Activated CD8-positive, alpha-beta memory T cell treated with anti-CD3 and anti-CD28 coated beads for 24 hours (primary cell): ENCODE results near the gene CCSER1.
"Not testable (repeated sequence)": the region's sequence is repeated elsewhere in the genome, so short reads cannot be mapped to it uniquely, and the experiment has no call there.

ENCODE experiments used
- DNase-seq: peaks from one replicate; pipeline ENCODE4 v3.0.0-alpha.2; 2020

CCSER1 gene

GRCh38 chr4:90306810-90307209, 179.6 kb downstream of the CCSER1 start:
- no peak for DNase-seq

- DNase-seq, result not testable (repeated sequence)
Measured at GRCh38 chr4:90317140-90317539, 189.9 kb downstream of the CCSER1 start.

DNA sequence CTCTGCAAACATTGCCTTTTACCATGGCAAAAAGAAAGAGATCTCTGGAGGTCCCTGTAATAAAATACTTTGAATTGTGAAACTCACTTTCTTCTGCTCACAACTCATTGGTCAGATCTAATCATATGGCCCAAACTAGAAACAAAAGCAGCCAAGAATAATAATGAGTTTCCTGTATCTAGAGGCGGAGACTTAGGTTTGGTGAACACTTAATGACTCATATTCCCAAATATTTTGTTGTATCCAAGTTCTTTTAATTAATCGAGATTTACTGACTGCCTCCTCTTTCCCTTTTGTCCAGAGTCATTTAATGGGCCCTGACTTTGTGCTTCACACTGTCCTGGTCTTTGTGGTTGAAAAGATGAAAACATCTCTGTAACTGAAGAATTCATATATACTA, 190.6 kb downstream of the CCSER1 start:
- DNase-seq, result no peak

DNA sequence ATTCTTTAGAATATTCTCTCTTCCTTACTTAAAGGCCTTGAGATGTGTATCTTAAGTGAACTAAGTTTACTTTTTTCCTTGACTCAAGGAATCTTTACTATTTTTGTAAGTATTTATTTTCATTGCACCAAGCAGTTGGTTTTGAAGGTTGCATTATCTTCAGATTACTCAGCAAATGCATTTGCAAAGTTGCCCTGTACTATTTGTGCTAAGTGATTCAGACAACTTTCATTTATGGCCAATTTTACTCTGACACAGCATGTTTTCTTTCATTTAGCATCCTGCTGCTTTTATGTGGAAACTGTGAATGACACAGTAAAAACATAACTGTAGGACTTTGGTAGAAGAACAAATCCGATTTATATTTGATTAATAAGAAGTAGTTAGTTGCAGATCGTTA, 191.0 kb downstream of the CCSER1 start:
- DNase-seq, result no peak

- DNase-seq, result no peak
Measured at GRCh38 chr4:90328558-90328957, 201.4 kb downstream of the CCSER1 start.

DNA sequence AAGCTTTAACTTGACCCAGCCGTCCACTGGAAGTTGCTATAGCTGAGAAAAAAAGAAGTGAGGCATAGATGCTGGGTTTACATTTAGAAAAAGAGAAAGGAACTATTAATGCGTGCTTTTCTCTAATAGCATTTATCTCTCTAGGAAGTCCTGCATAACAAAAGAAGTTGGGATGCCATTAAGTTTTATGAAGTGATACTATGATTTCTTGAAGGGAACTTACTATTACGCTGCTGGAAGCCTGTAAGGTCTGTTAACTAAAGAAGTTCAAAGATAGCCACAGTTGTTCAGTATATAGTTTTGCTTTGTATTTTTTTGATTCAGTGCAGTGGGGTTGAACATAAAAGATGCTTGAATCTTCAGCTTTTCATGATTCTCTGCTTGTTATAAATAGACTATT, 203.4 kb downstream of the CCSER1 start:
- DNase-seq, result no peak

DNA sequence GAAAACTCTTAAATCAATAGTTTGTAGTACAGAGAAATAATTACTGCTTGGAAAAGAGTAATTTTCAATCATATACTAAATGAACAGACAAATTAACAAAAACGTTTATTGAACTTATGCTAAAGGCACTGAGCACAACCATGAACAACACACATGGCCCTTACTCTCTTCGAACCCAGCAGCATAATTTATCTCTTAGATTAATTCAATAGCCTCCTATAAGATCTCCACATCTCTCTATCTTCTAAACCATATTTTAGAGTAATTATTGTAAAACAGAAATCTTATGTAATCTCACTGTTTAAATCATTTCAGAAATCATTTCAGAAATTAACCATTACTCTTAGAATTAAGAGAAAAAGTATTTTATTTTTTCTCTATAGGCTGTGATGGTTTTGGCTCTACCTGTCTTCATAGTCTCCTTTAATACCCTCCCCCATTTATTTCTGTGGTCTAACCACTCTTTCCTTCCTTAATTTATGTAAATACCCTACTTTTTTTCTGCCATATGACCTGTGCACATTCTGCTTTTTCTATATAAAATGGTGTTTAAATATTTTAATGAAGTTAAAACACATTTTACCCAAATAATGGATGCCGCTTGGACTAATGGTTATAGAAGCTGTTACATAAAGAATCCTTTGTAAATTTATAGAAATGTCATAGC, 218.5 kb downstream of the CCSER1 start:
- no peak for DNase-seq

DNA sequence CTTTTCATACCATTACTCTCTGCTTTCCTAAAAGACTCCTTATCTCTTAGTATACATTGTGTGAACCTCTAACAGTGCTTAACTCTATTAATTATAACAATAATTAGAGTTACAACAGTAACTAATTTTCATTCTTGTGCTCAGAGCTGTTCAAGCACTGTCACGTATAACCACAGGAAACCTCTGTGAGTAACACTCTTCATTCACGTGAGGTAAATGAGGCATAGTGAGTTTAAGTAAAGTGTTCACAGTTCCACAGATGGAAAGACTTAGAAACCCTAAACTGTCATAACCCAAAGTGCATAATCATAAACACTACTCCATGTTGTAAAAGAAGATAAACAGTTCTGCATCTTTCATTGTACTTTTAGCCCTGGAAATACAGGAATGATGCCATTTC, 222.4 kb downstream of the CCSER1 start:
- DNase-seq, result no peak

GRCh38 chr4:90357117-90357710, 230.0 kb downstream of the CCSER1 start:
- no peak for DNase-seq

DNA sequence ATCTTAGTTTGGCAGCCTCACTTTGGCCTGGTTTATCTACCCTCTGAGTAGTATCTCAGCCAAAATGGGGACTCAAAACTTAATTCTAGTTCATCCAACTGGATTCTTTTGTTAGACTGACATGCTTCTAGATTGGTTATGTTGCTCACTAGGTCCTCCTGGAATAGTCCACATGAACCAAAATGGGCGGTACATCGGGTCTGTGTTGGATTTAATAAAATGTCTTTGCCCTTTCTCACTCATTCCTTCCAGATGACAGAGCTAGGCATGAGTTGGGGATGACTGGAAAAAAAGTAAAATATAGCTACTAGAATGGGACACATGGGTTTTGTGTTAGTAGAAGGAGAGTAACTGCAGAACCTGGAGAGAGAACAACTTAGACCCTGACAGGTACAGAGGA, 247.9 kb downstream of the CCSER1 start:
- no peak for DNase-seq

DNA sequence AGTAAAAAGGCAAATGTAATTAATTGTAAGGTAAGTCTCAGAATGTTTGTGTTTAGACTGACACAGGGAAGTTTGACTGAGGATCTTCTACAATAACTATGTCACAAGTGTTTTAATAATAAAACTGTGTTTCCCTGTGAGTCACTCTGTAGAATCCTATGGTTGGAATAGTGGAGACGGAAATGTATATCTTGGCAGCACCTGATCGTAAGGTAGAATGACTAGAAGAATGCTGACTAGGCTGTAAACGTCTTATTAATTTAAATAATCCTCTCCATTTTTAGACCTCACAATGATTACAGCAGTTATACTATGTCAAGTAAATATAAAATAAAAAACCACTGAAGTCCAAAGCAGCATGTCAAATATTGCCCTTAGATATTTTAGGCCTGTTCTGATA, 266.0 kb downstream of the CCSER1 start:
- DNase-seq, result no peak

DNA sequence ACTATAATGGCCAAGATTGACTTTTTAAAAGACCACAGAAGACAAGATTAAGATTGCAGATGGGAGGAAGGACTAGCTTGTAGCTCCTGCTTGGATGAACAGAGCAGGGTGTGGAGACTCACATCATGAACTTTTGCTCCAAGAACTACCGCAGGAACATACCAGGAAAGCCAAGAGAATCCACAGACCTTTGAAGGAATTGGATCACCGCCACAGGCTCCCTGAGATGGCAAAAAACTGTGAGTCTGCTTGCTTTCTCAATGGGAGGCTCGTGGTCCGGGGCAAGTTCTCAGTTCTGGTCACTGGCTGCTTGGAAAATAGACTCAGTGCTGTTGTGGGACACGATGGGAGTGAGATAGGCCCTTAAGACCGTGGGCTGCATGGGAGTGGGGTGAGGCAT, 276.6 kb downstream of the CCSER1 start:
- no peak for DNase-seq

- not testable (repeated sequence) for DNase-seq
Measured at GRCh38 chr4:90407897-90408296, 280.7 kb downstream of the CCSER1 start.

DNA sequence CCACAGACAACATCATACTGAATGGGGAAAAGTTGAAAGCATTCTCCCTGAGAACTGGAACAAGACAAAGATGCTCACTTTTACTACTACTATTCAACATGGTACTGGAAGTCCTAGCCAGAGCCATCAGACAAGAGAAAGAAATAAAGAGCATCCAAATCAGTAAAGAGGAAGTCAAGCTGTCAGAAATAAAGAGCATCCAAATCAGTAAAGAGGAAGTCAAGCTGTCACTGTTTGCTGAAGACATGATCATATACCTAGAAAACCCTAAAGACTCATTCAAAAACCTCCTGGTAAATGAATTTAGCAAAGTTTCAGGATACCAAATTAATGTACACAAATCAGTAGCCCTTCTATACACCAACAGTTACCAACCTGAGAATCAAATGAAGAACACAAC, 285.6 kb downstream of the CCSER1 start:
- DNase-seq, result not testable (repeated sequence)

DNA sequence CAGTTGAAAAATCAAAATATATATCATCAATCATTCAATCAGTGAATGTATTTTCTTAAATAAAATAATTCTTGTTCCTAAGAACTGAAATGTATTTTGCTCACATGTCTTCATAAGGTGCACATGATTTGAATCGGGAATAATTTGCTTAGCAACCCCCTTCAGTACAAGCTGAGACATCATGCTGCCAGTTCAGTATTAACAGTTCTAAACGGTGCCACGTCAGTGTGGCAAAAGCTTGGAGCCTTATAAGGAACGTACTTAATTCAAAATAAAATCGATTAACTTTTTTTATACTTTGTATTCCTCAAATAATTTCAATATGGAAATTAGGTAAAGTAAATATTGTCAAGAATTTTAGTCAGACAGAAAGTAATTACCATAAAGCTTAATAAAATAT, 287.9 kb downstream of the CCSER1 start:
- no peak for DNase-seq

GRCh38 chr4:90419124-90419711, 292.0 kb downstream of the CCSER1 start:
- no peak for DNase-seq

- no peak for DNase-seq
Measured at GRCh38 chr4:90421161-90421560, 294.0 kb downstream of the CCSER1 start.

DNA sequence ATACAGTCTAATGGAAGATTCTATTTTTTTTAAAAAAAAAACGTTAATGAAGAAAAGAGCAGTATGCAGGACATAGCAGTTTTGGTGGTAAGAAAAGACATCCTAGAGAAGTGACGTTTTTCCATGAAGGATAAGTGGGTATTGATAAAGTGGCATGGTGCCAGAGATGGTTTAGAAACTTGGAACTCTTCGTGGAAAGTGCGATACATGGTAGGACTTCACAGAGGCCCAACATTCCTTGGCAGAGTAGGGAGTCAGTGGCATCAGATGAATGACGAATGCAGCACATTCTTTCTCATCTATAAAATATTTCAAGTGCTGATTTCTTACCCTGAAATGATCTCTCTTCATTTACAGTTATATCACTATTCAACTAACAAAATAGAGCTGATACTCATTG, 298.7 kb downstream of the CCSER1 start:
- no peak for DNase-seq

DNA sequence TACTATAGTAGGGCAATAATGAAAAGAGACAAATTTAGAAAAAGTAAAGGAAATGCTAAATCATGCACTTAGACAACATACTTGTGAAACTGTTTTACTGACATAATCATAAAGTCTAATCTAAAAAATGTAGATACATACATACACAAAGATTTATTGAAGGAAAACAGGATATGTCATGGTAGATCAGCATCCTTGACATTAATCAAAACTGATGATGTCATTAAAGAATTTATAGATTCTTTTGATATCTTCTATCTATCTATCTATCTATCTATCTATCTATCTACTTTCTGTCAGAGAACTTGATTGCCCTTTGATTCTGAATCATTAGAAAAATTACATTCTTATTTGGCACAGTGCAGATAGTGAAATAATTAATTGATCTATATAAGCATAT, 311.3 kb downstream of the CCSER1 start:
- DNase-seq, result no peak

DNA sequence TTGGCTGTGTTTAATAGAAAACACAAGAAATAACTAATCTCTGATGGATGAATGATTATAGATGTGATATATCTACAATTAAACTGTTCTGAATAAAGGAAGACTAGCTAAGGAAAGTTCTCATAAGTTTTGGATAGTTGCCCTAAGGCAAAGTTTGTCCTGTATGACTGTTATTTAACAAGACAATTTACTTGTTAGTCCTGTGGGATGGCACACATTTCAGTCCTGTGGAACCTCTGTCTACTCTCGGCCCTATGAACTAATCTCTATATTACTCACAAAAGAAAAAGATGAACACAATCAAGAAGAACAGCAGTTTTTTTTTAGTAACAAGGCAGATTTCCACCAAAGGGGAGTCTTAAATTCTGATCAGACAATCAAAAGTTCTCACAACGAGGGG, 314.6 kb downstream of the CCSER1 start:
- DNase-seq, result no peak

DNA sequence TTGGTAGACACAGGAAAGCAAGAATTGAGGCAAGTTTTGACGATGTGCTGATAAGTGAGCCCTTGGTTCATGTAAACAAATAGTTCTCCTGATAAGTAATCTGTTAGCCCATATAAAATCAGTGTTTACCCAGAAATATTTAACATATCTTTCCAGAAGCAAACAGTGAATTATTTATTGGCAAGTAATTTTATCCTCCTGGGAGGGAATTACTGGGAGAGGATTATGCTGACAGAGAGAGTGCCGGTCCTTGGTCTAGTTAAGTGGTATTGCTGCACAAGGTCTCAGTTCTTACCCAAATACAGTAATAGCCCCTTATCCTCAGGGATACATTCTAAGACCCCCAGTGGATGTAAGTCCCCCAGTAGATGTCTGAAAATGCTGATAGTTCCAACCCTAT, 315.4 kb downstream of the CCSER1 start:
- no peak for DNase-seq

GRCh38 chr4:90443231-90443630, 316.0 kb downstream of the CCSER1 start:
- DNase-seq, result no peak

DNA sequence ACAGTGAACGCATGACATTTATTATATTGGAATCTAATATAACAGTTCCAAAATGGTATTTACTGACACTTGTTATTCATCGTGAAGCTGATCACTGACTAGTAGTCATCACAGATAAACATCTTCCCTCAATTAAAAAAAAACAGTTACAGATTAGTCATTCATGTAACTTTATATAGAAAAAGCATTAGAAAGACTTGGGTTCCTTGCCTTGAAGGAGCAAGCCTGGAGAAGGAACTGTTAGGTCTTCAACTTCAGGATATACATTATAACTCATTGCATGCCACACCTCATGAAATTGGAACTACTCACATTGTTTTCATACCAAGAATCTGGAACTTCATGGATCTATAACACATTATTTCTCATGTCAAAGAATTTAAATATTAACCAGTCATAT, 317.7 kb downstream of the CCSER1 start:
- no peak for DNase-seq

- no peak for DNase-seq
Measured at GRCh38 chr4:90445380-90445779, 318.2 kb downstream of the CCSER1 start.

DNA sequence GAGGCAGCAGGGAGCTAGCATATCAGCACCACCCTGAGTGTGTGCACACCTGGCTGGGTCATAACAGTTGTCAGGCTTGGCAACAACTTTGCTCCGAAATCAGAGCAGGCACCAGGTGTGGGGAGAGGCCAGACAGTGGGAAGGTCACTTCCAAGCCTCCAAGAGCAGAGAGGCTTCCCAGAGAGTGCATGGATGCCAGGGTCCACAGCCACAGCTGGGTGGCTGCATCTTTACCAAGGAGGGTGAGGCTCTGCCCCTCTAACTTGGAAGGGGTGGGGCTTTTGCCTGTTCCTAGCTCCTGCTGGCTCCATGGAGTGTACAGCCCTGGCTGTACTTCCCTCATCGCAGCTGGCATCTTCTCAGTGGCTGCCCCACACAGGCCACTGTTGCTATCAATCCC, 322.4 kb downstream of the CCSER1 start:
- DNase-seq, result no peak
